ENCODE data around the gene PRSS53.

PRSS53 gene

GRCh38 chr16:31033709-31034492 lies 54.8 kb downstream of the PRSS53 start:
- ATAC-seq = peak; percentile 41
- peak overlapping the region; percentile 92 for H3K27ac Mint-ChIP-seq
- no peaks in the 10 kb centered on the region for H3K9me3 Mint-ChIP-seq
- peak; percentile 92 for DNase-seq
- peak overlapping the region; percentile 90 for H3K4me3 Mint-ChIP-seq
- H3K36me3 Mint-ChIP-seq (ENCODE audit: low read depth) = peaks cover 3% of the 10 kb centered on the region
- H3K4me1 Mint-ChIP-seq = peaks cover 19% of the 10 kb centered on the region
- no peaks in the 10 kb centered on the region for H3K27me3 Mint-ChIP-seq
